GM06990 (cell line): ENCODE data around the gene CLCN1.
A peak's percentile ranks its signal among the peaks of the same experiment; 100 is the strongest.

Source experiments
- DNase-seq: peaks from one replicate; pipeline ENCODE4 v3.0.0-alpha.2; 2011; ENCODE audit not compliant: insufficient read length; ENCODE audit errors: extremely low read depth
- H3K27me3 ChIP-seq: replicated peaks from 2 replicates; pipeline ENCODE4 v1.6.0; 2011; ENCODE audit warnings: low read length; ENCODE audit not compliant: control insufficient read depth, insufficient read depth
- H3K36me3 ChIP-seq: 2 replicates; pipeline ENCODE4 v1.5.1; 2011; ENCODE audit warnings: low read length; ENCODE audit not compliant: control insufficient read depth, insufficient read depth
- H3K4me3 ChIP-seq: replicated peaks from 2 replicates; pipeline ENCODE4 v1.5.1; 2011; ENCODE audit warnings: low read depth, mild to moderate bottlenecking, control low read depth, low read length
- TF ChIP-seq, protein P1 (sequence below): IDR thresholded peaks from 2 replicates; pipeline ENCODE4 v1.5.1; 2011; ENCODE audit warnings: low read length, control low read depth, mild to moderate bottlenecking, inconsistent platforms; ENCODE audit not compliant: insufficient read depth, poor library complexity, severe bottlenecking

The CLCN1 gene

DNA sequence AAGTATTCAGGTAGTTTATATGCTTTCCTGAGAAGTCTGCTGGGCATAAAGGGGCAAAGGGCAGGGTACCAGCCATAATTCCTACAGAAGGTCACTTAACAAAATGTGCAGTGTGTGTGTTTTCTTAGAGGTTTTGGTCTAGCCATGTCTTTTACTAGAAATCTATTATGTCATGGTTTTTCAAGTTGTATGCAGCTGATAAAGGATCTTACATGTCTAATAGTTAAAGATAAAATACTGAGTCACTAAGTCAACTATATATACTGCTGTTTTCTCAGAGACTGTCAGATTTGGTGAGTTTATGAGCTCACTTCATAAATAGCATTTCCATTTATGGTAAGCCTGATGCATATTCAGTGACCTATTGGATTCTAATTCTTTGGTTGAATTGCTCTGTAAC, 20.0 kb upstream of the CLCN1 start:
- Histone ChIP-seq H3K4me3 (no peak overlapping the region), H3K36me3 (peaks cover 8% of the 10 kb centered on the region), H3K27me3 (no peaks in the 10 kb centered on the region)
- TF ChIP-seq, protein P1, sequence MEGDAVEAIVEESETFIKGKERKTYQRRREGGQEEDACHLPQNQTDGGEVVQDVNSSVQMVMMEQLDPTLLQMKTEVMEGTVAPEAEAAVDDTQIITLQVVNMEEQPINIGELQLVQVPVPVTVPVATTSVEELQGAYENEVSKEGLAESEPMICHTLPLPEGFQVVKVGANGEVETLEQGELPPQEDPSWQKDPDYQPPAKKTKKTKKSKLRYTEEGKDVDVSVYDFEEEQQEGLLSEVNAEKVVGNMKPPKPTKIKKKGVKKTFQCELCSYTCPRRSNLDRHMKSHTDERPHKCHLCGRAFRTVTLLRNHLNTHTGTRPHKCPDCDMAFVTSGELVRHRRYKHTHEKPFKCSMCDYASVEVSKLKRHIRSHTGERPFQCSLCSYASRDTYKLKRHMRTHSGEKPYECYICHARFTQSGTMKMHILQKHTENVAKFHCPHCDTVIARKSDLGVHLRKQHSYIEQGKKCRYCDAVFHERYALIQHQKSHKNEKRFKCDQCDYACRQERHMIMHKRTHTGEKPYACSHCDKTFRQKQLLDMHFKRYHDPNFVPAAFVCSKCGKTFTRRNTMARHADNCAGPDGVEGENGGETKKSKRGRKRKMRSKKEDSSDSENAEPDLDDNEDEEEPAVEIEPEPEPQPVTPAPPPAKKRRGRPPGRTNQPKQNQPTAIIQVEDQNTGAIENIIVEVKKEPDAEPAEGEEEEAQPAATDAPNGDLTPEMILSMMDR = no peak
- DNase-seq = no peak

DNA sequence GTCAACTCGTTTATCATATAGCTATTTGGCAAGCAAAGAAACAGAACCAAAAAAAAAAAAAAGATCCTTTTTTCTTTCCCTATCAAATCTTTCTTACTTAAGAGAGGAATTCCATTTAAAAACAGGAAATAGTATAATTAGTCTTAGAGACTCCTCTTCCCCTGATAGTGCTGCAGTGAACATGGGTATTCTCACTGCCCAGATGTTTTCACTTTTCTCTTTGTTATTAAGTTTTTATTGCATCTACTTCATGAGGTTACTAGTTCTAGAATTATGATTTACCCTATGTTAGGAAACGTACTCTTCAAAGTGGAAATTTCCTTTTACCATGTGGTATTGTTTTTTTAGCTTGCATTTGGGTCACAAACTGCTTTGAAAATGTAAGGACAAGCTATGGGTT, 19.2 kb upstream of the CLCN1 start:
- DNase-seq = no peak
- peaks cover 9% of the 10 kb centered on the region for H3K36me3 ChIP-seq
- H3K27me3 ChIP-seq = no peaks in the 10 kb centered on the region
- TF ChIP-seq, protein P1 = no peak
- no peak overlapping the region for H3K4me3 ChIP-seq

DNA sequence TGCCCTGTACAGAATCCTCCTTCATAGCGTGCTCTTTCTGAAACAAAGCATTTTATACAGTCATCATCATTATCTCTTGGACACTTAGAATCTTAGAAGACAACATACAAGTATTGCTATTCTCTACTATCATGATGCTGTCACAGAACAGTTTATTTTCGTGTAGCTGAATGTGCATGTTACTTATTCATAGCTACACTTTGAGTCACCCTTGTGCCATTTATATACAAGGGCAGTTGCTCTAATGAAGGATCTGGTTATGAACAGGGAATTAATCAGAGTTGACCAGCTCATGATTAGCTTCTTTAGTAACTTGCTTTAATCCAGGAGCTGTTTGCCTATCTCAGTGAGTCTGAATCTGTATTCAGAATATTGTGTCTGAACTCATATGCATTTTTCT, 16.6 kb upstream of the CLCN1 start:
- no peak overlapping the region for H3K4me3 ChIP-seq
- H3K36me3 ChIP-seq = peaks cover 18% of the 10 kb centered on the region
- no peak for DNase-seq
- TF ChIP-seq, protein P1 = no peak
- no peaks in the 10 kb centered on the region for H3K27me3 ChIP-seq

DNA sequence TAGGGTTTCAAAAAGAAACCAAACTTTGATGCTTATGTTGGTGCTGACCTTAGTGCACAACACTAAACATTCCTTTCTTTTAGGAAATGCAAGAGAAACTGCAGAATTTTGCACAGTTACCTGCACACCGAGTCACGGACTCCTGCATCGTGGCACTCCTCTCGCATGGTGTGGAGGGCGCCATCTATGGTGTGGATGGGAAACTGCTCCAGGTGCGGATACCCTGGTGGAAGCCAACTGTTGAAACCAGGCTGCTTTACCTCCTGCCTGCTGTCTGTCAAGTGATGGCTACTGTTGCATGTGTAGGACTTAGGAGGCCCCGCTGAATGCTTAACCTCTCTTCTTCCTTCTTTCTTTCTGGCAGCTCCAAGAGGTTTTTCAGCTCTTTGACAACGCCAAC, 16.1 kb upstream of the CLCN1 start:
- TF ChIP-seq, protein P1 = peak; percentile 54
- no peak for DNase-seq
- H3K27me3 ChIP-seq = no peaks in the 10 kb centered on the region
- H3K4me3 ChIP-seq = no peak overlapping the region
- H3K36me3 ChIP-seq = peaks cover 22% of the 10 kb centered on the region

DNA sequence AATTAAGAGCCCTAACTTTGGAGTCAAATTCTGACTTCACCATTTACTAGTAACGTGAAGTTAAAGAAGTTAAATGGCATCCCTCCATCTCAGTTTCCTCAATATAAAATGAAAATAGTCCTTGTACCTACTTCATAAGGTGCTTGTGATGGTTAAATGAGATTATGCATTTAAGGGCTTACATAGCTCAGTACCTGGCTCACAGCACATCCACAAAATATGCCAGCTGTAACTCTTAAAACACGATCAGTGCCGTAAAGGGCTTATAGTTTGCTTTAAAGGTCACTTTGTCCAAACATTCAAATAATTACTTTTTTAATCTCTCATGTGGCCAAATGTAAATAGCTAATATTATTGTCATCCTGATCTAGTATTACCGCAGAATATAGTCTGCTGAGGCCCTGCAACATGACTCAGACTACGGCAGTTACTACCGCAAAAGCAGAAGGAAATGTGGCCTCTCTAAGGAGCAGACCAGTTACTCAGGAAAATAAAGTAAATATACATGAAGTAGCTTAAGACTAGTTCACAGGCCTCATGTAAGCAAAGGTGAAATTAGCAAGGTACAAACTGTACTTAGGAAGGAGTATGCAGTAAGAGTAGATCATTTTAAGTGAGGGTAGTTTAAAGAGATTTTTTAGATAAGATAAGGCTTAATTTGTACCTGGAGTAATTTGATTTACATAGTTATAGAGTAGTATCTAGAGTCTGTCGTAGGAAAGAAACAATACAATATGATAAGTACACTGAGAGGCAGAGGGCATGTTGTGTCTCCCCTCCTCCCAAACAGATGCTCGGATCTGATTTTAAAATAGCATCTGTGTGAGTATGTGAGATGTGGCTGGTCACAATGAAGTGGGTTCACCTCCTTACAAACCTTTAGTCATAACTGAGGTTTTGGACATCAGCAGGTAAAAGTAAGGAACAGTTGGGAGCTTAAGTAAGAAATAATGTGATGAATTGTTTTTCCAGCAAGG, 14.7 kb upstream of the CLCN1 start:
- Histone ChIP-seq H3K27me3 (no peaks in the 10 kb centered on the region), H3K4me3 (no peak overlapping the region), H3K36me3 (peaks cover 29% of the 10 kb centered on the region)
- DNase-seq = no peak
- TF ChIP-seq, protein P1 = no peak

DNA sequence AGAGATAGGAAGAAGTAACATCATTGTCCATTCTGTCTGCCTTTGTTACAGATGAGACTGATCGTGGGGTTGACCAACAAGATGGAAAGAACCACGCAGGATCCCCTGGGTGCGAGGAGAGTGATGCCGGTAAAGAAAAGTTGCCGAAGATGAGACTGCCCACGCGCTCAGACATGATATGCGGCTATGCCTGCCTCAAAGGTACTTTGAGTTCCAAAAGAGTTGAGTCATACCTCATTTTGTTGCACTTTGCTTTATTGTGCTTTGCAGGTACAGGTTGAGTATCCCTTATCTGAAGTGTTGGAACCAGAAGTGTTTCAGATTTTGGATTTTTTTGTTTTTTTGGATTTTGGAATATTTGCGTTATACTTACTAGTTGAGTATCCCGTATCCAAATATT, 12.2 kb upstream of the CLCN1 start:
- Histone ChIP-seq H3K4me3 (no peak overlapping the region), H3K36me3 (peaks cover 35% of the 10 kb centered on the region), H3K27me3 (no peaks in the 10 kb centered on the region)
- no peak for DNase-seq
- TF ChIP-seq, protein P1 = no peak
